Keratinocyte (primary cell): ENCODE data around the gene TERT. TPM values are rescaled to one million over a fixed set of nuclear protein-coding genes. Genes with fewer than 3 reads are reported as not detected.

ENCODE experiments used
- DNase-seq: peaks from one replicate; pipeline ENCODE4 v3.0.0-alpha.2; 2011; ENCODE audit warnings: low read depth, missing footprints, low spot score
- FAIRE-seq: peaks from 2 replicates; lab custom pipeline; 2011; peaks lifted over from hg19 to GRCh38; lab: Jason Lieb, UNC
- H2AFZ ChIP-seq: 2 replicates; pipeline ENCODE4 v1.6.0; 2012; ENCODE audit warnings: low read length, control low read depth, inconsistent platforms; ENCODE audit not compliant: control insufficient read depth
- H3K27ac ChIP-seq: 2 replicates; pipeline ENCODE4 v1.5.1; 2011; ENCODE audit warnings: low read length; ENCODE audit not compliant: control insufficient read depth, insufficient read depth
- H3K27me3 ChIP-seq: 3 replicates; pipeline ENCODE4 v1.6.0; 2011; ENCODE audit warnings: low read length; ENCODE audit not compliant: control insufficient read depth, insufficient read depth; ENCODE audit errors: extremely low read depth
- H3K36me3 ChIP-seq, 2 experiments: 2 replicates in 1 of 2; 3 replicates in 1 of 2; pipeline ENCODE4 v1.5.1; 2011; ENCODE audit warnings: low read length in 2 of 2, mild to moderate bottlenecking in 1 of 2; ENCODE audit not compliant: control insufficient read depth in 2 of 2, insufficient read depth in 2 of 2; ENCODE audit errors: extremely low read depth in 1 of 2
- H3K4me1 ChIP-seq: 3 replicates; pipeline ENCODE4 v1.5.1; 2011; ENCODE audit warnings: low read length; ENCODE audit not compliant: control insufficient read depth, insufficient read depth; ENCODE audit errors: extremely low read depth
- H3K4me2 ChIP-seq: 3 replicates; pipeline ENCODE4 v1.6.0; 2011; ENCODE audit warnings: low read depth, low read length; ENCODE audit not compliant: control insufficient read depth, insufficient read depth; ENCODE audit errors: extremely low read depth
- H3K4me3 ChIP-seq, 3 experiments: fragments of 200-600 bp in 1 of 3; sonication (generic) in 1 of 3; 2 replicates in 2 of 3; 3 replicates in 1 of 3; pipeline ENCODE4 v1.5.1; 2011 to 2016; ENCODE audit warnings: low read length in 3 of 3, mild to moderate bottlenecking in 3 of 3, control low read depth in 2 of 3, inconsistent platforms in 1 of 3, low read depth in 1 of 3, mixed read lengths in 1 of 3, mixed run types in 1 of 3, moderate library complexity in 1 of 3; ENCODE audit not compliant: control insufficient read depth in 2 of 3, insufficient read depth in 2 of 3; ENCODE audit errors: extremely low read depth in 1 of 3
- H3K79me2 ChIP-seq: 2 replicates; pipeline ENCODE4 v1.6.0; 2012; ENCODE audit warnings: low read length; ENCODE audit not compliant: control insufficient read depth, insufficient read depth
- H3K9ac ChIP-seq: 3 replicates; pipeline ENCODE4 v1.6.0; 2011; ENCODE audit warnings: low read length; ENCODE audit not compliant: control insufficient read depth, insufficient read depth; ENCODE audit errors: extremely low read depth
- H3K9me1 ChIP-seq: 3 replicates; pipeline ENCODE4 v1.6.0; 2011; ENCODE audit warnings: low read length; ENCODE audit not compliant: control insufficient read depth, insufficient read depth; ENCODE audit errors: extremely low read depth
- H3K9me3 ChIP-seq: 2 replicates; pipeline ENCODE4 v1.5.1; 2012; ENCODE audit warnings: low read depth, low read length; ENCODE audit not compliant: control insufficient read depth
- H4K20me1 ChIP-seq: 3 replicates; pipeline ENCODE4 v1.6.0; 2011; ENCODE audit warnings: low read length; ENCODE audit not compliant: control insufficient read depth, insufficient read depth; ENCODE audit errors: extremely low read depth
- CTCF ChIP-seq, 3 experiments: IDR thresholded peaks in 1 of 3; conservative IDR thresholded peaks in 1 of 3; optimal IDR thresholded peaks in 1 of 3; 2 replicates in 2 of 3; 3 replicates in 1 of 3; pipeline versions ENCODE3 to v1.5.1; 2011; ENCODE audit warnings: low read length in 3 of 3, mild to moderate bottlenecking in 3 of 3, moderate library complexity in 2 of 3, control low read depth in 1 of 3, inconsistent platforms in 1 of 3; ENCODE audit not compliant: insufficient read depth in 2 of 3; ENCODE audit errors: extremely low read depth in 1 of 3
- EZH2 ChIP-seq: IDR thresholded peaks from one replicate; pipeline ENCODE4 v1.6.1; 2012; ENCODE audit warnings: inconsistent platforms, mild to moderate bottlenecking, low read length, moderate library complexity
- dilution Hi-C: fragments of 300-500 bp; cut with MboI; formaldehyde crosslinking; loops from one replicate; pipeline ENCODE4 v1.7.0; 2020; ENCODE audit warnings: low sequenced_read_pairs; ENCODE audit not compliant: extremely low pct_ligation_motif_present
- polyA plus RNA-seq, 5 experiments: library from polyadenylated mRNA; depleted of rRNA in 3 of 5; stranded (reverse) in 3 of 5; stranded (forward) in 1 of 5; unstranded in 1 of 5; fragments of >200 nt; gene quantifications; 1 replicate in 1 of 5; 2 replicates in 3 of 5; 3 replicates in 1 of 5; pipeline versions ENCODE4 v1.2.1 to v1.2.3, GENCODE V29; 2011 to 2012; ENCODE audit warnings: missing spikeins in 2 of 5, low read depth in 1 of 5, low replicate concordance in 1 of 5

The TERT gene
- polyA plus RNA-seq, 1 donor (not counting 4 experiments of a cell fraction or from before 2014, with no cell fraction given) = not detected

GRCh38 chr5:1332461-1333001 is 37.7 kb upstream of the TERT start:
- FAIRE-seq (no peak), DNase-seq (no peak)
- TF ChIP-seq EZH2 (no peak), CTCF (optimal IDR thresholded peaks at IDR 0.05 in 1 of 3, IDR thresholded peaks at IDR 0.05 in 1 of 3, conservative IDR thresholded peaks at IDR 0.05 in 1 of 3; ENCODE audit: extremely low read depth in 1 of 3, insufficient read depth in 2 of 3, low read length in 3 of 3) (no peak)
- Histone ChIP-seq H2AFZ (no peak overlapping the region), H3K9ac (peak overlapping the region; percentile 8), H4K20me1 (peaks cover 2% of the 10 kb centered on the region), H3K4me3 (no peak overlapping the region), H3K9me3 (peaks cover 4% of the 10 kb centered on the region), H3K27ac (peak overlapping the region; percentile 33), H3K4me1 (peaks cover 39% of the 10 kb centered on the region), H3K79me2 (peaks cover 16% of the 10 kb centered on the region), H3K36me3 (peaks cover 25 to 56% of the 10 kb centered on the region in 2 experiments), H3K27me3 (no peaks in the 10 kb centered on the region), H3K9me1 (no peaks in the 10 kb centered on the region), H3K4me2 (no peak overlapping the region)
- dilution Hi-C loops = no loop called here

- DNase-seq (no peak), FAIRE-seq (no peak)
- dilution Hi-C loops = no loop called here
- peaks cover 14% of the 10 kb centered on the region for H3K79me2 ChIP-seq
- no peak for TF ChIP-seq CTCF (optimal IDR thresholded peaks at IDR 0.05 in 1 of 3, IDR thresholded peaks at IDR 0.05 in 1 of 3, conservative IDR thresholded peaks at IDR 0.05 in 1 of 3; ENCODE audit: extremely low read depth in 1 of 3, insufficient read depth in 2 of 3, low read length in 3 of 3)
- no peak for TF ChIP-seq EZH2
- no peak overlapping the region for H3K4me2 ChIP-seq
- H3K9me1 ChIP-seq = no peaks in the 10 kb centered on the region
- no peak overlapping the region for H2AFZ ChIP-seq
- H3K4me1 ChIP-seq = peaks cover 39% of the 10 kb centered on the region
- H3K9me3 ChIP-seq = peaks cover 4% of the 10 kb centered on the region
- no peaks in the 10 kb centered on the region for H3K27me3 ChIP-seq
- H3K36me3 ChIP-seq = peaks cover 25 to 50% of the 10 kb centered on the region in 2 experiments
- peak overlapping the region; percentile 98 for H3K27ac ChIP-seq
- H4K20me1 ChIP-seq = peaks cover 2% of the 10 kb centered on the region
- H3K9ac ChIP-seq = peak overlapping the region; percentile 71
- no peak overlapping the region for H3K4me3 ChIP-seq
These were observed 37.1 kb upstream of the TERT start for GRCh38 chr5:1331861-1332405.
